Gastrocnemius medialis (tissue), 4 donors: ENCODE data around the gene ADRA1B.
"Not testable (repeated sequence)": the region's sequence is repeated elsewhere in the genome, so short reads cannot be mapped to it uniquely, and the experiment has no call there.

Source experiments
- CTCF ChIP-seq, 5 experiments: fragments of 450-650 bp in 3 of 5; fragments of 200-600 bp in 2 of 5; sonication (generic) in 2 of 5; IDR thresholded peaks in 4 of 5; conservative IDR thresholded peaks in 1 of 5; 1 replicate in 4 of 5; 2 replicates in 1 of 5; pipeline ENCODE4 v1.5.1; 2016 to 2019; ENCODE audit warnings: antibody characterized with exemption in 5 of 5, mild to moderate bottlenecking in 3 of 5, moderate library complexity in 3 of 5
- POLR2A ChIP-seq, 2 donors: fragments of 450-650 bp; IDR thresholded peaks; one replicate each; pipeline ENCODE4 v1.6.1; 2017; ENCODE audit warnings: antibody characterized with exemption in 2 of 2, mild to moderate bottlenecking in 2 of 2, moderate library complexity in 2 of 2

- TF ChIP-seq POLR2A (IDR thresholded peaks at IDR 0.05); CTCF (IDR thresholded peaks at IDR 0.05 in 4 of 5, conservative IDR thresholded peaks at IDR 0.05 in 1 of 5): not testable (repeated sequence)
These were observed 92.2 kb downstream of the ADRA1B start for GRCh38 chr5:160008529-160008876.
